ENCODE data around the gene RMDN2.
"Not testable (repeated sequence)": the region's sequence is repeated elsewhere in the genome, so short reads cannot be mapped to it uniquely, and the experiment has no call there.

DNA sequence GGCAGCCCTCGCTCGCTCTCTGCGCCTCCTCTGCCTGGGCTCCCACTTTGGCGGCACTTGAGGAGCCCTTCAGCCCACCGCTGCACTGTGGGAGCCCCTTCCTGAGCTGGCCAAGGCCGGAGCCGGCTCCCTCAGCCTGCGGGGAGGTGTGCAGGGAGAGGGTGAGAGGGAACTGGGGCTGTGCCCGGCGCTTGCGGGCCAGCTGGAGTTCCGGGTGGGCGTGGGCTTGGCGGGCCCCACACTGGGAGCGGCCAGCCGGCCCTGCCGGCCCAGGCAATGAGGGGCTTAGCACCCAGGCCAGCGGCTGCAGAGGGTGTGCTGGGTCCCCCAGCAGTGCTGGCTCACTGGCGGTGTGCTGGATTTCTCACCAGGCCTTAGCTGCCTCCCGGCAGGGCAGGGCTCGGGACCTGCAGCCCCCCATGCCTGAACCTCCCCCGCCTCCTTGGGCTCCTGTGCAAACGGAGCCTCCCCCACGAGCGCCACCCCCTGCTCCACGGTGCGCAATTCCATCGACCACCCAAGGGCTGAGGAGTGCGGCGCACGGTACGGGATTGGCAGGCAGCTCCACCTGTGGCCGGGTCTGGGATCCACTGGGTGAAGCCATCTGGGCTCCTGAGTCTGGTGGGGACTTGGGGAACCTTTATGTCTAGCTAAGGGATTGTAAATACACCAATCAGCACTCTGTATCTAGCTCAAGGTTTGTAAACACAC lies 95.4 kb downstream of the RMDN2 start:
- TF ChIP-seq, protein P1, sequence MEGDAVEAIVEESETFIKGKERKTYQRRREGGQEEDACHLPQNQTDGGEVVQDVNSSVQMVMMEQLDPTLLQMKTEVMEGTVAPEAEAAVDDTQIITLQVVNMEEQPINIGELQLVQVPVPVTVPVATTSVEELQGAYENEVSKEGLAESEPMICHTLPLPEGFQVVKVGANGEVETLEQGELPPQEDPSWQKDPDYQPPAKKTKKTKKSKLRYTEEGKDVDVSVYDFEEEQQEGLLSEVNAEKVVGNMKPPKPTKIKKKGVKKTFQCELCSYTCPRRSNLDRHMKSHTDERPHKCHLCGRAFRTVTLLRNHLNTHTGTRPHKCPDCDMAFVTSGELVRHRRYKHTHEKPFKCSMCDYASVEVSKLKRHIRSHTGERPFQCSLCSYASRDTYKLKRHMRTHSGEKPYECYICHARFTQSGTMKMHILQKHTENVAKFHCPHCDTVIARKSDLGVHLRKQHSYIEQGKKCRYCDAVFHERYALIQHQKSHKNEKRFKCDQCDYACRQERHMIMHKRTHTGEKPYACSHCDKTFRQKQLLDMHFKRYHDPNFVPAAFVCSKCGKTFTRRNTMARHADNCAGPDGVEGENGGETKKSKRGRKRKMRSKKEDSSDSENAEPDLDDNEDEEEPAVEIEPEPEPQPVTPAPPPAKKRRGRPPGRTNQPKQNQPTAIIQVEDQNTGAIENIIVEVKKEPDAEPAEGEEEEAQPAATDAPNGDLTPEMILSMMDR (IDR thresholded peaks at IDR 0.05), result not testable (repeated sequence)
- not testable (repeated sequence) for TF ChIP-seq POLR2A (IDR thresholded peaks at IDR 0.05)

Data from breast epithelium (tissue), 3 donors.